ENCODE data around the gene SEZ6. TPM values are rescaled to one million over a fixed set of nuclear protein-coding genes. Genes with fewer than 3 reads are reported as not detected.

Gene SEZ6
- total and polyA plus RNA-seq, 10 of the 15 experiments (the other 5 are each of a cell fraction or from before 2014, with no cell fraction given), result 0.05 to 0.87 (median 0.17) TPM; not detected in 4

DNA sequence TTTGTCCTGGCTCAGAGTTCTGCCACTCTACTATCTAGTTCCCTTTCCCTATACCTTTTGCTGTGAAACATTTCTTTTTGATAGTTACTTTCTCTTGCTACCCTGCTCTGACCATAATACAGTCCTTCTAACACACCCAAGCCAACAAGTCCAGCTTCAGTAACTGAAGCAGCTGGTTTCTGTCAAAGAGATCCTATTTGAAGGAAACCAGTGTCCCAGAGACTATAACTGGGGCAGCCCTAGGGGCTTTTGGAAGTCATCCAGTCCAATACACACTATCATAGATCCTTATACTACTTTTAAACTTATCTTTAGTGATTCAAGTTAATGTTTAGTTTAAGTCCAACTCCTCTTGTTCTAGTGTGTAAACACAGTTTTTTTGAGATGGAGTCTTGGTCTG is 85.6 kb downstream of the SEZ6 start:
- Histone ChIP-seq H3K4me1 (ENCODE audit: control insufficient read depth, insufficient read depth, low read length) (no peaks in the 10 kb centered on the region), H3K79me2 (ENCODE audit: control insufficient read depth, insufficient read depth, low read length) (no peaks in the 10 kb centered on the region), H3K9ac (ENCODE audit: control insufficient read depth, insufficient read depth, low read length) (no peak overlapping the region), H4K20me1 (ENCODE audit: control insufficient read depth, insufficient read depth) (no peaks in the 10 kb centered on the region), H3K4me3 (no peak overlapping the region), H2AFZ (ENCODE audit: control insufficient read depth, low read depth, low read length) (no peak overlapping the region), H3K27me3 (replicated peaks in 1 of 2; ENCODE audit: control insufficient read depth in 2 of 2, insufficient read depth in 2 of 2, low read length in 1 of 2) (no peaks in the 10 kb centered on the region), H3K4me2 (ENCODE audit: control insufficient read depth, insufficient read depth) (no peak overlapping the region), H3K9me3 (replicated peaks; ENCODE audit: control insufficient read depth, insufficient read depth, low read length) (no peaks in the 10 kb centered on the region), H3K27ac (ENCODE audit: control insufficient read depth, insufficient read depth) (no peak overlapping the region), H3K36me3 (ENCODE audit: control insufficient read depth in 2 of 2, insufficient read depth in 2 of 2, low read length in 1 of 2) (peaks cover 32 to 53% of the 10 kb centered on the region in 2 experiments)
- ATAC-seq (no peak), FAIRE-seq (no peak), DNase-seq (ENCODE audit: low read depth, low spot score) (no peak)
- ChIA-PET POLR2A (no interaction called here), RAD21 (ENCODE audit: unreplicated experiment) (interaction anchor here (1.5 kb wide), 1 partner anchor 157 kb away, joined by 4 read pairs; no protein-coding TSS in a partner anchor), SMC1A (ENCODE audit: uncharacterized antibody, unreplicated experiment) (no interaction called here), CTCF (interaction anchor here (1.1 to 4.0 kb wide), 2 partner anchors 45 to 157 kb away, joined by 3 to 13 read pairs; no protein-coding TSS in a partner anchor)
- intact Hi-C loops (cut with micrococcal nuclease; ENCODE audit: unreplicated experiment) (no loop called here), in situ Hi-C loops (cut with MboI) (no loop called here)
- BruUV-seq (replicated peaks), result no TSS peak
- TF ChIP-seq, protein P1, sequence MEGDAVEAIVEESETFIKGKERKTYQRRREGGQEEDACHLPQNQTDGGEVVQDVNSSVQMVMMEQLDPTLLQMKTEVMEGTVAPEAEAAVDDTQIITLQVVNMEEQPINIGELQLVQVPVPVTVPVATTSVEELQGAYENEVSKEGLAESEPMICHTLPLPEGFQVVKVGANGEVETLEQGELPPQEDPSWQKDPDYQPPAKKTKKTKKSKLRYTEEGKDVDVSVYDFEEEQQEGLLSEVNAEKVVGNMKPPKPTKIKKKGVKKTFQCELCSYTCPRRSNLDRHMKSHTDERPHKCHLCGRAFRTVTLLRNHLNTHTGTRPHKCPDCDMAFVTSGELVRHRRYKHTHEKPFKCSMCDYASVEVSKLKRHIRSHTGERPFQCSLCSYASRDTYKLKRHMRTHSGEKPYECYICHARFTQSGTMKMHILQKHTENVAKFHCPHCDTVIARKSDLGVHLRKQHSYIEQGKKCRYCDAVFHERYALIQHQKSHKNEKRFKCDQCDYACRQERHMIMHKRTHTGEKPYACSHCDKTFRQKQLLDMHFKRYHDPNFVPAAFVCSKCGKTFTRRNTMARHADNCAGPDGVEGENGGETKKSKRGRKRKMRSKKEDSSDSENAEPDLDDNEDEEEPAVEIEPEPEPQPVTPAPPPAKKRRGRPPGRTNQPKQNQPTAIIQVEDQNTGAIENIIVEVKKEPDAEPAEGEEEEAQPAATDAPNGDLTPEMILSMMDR (IDR thresholded peaks at IDR 0.05 in 2 of 3, conservative IDR thresholded peaks at IDR 0.05 in 1 of 3; ENCODE audit: control insufficient read depth in 2 of 3, extremely low read depth in 1 of 3, insufficient read depth in 1 of 3, low read depth in 3 of 3, low read length in 3 of 3), result no peak
- TF ChIP-seq, protein P2, sequence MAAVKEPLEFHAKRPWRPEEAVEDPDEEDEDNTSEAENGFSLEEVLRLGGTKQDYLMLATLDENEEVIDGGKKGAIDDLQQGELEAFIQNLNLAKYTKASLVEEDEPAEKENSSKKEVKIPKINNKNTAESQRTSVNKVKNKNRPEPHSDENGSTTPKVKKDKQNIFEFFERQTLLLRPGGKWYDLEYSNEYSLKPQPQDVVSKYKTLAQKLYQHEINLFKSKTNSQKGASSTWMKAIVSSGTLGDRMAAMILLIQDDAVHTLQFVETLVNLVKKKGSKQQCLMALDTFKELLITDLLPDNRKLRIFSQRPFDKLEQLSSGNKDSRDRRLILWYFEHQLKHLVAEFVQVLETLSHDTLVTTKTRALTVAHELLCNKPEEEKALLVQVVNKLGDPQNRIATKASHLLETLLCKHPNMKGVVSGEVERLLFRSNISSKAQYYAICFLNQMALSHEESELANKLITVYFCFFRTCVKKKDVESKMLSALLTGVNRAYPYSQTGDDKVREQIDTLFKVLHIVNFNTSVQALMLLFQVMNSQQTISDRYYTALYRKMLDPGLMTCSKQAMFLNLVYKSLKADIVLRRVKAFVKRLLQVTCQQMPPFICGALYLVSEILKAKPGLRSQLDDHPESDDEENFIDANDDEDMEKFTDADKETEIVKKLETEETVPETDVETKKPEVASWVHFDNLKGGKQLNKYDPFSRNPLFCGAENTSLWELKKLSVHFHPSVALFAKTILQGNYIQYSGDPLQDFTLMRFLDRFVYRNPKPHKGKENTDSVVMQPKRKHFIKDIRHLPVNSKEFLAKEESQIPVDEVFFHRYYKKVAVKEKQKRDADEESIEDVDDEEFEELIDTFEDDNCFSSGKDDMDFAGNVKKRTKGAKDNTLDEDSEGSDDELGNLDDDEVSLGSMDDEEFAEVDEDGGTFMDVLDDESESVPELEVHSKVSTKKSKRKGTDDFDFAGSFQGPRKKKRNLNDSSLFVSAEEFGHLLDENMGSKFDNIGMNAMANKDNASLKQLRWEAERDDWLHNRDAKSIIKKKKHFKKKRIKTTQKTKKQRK (IDR thresholded peaks at IDR 0.05; ENCODE audit: low read depth, low read length), result no peak
- no peak for TF ChIP-seq FOXK2 (IDR thresholded peaks at IDR 0.05)
- TF ChIP-seq, protein P3, sequence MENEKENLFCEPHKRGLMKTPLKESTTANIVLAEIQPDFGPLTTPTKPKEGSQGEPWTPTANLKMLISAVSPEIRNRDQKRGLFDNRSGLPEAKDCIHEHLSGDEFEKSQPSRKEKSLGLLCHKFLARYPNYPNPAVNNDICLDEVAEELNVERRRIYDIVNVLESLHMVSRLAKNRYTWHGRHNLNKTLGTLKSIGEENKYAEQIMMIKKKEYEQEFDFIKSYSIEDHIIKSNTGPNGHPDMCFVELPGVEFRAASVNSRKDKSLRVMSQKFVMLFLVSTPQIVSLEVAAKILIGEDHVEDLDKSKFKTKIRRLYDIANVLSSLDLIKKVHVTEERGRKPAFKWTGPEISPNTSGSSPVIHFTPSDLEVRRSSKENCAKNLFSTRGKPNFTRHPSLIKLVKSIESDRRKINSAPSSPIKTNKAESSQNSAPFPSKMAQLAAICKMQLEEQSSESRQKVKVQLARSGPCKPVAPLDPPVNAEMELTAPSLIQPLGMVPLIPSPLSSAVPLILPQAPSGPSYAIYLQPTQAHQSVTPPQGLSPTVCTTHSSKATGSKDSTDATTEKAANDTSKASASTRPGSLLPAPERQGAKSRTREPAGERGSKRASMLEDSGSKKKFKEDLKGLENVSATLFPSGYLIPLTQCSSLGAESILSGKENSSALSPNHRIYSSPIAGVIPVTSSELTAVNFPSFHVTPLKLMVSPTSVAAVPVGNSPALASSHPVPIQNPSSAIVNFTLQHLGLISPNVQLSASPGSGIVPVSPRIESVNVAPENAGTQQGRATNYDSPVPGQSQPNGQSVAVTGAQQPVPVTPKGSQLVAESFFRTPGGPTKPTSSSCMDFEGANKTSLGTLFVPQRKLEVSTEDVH (IDR thresholded peaks at IDR 0.05; ENCODE audit: low read depth, partially characterized antibody), result no peak
- TF ChIP-seq RBBP5 (conservative IDR thresholded peaks at IDR 0.05), result no peak
- TF ChIP-seq, protein P4, sequence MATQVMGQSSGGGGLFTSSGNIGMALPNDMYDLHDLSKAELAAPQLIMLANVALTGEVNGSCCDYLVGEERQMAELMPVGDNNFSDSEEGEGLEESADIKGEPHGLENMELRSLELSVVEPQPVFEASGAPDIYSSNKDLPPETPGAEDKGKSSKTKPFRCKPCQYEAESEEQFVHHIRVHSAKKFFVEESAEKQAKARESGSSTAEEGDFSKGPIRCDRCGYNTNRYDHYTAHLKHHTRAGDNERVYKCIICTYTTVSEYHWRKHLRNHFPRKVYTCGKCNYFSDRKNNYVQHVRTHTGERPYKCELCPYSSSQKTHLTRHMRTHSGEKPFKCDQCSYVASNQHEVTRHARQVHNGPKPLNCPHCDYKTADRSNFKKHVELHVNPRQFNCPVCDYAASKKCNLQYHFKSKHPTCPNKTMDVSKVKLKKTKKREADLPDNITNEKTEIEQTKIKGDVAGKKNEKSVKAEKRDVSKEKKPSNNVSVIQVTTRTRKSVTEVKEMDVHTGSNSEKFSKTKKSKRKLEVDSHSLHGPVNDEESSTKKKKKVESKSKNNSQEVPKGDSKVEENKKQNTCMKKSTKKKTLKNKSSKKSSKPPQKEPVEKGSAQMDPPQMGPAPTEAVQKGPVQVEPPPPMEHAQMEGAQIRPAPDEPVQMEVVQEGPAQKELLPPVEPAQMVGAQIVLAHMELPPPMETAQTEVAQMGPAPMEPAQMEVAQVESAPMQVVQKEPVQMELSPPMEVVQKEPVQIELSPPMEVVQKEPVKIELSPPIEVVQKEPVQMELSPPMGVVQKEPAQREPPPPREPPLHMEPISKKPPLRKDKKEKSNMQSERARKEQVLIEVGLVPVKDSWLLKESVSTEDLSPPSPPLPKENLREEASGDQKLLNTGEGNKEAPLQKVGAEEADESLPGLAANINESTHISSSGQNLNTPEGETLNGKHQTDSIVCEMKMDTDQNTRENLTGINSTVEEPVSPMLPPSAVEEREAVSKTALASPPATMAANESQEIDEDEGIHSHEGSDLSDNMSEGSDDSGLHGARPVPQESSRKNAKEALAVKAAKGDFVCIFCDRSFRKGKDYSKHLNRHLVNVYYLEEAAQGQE (IDR thresholded peaks at IDR 0.05; ENCODE audit: low read depth, low read length), result no peak

Measured in GM12878 (cell line).